C4-2B (cell line): ENCODE results near the gene SLC25A34.
A peak's percentile ranks its signal among the peaks of the same experiment; 100 is the strongest.

ENCODE experiments used
- H3K27ac ChIP-seq: fragments of 450-650 bp; 2 replicates; pipeline ENCODE4 v1.5.1; 2017
- ZFX ChIP-seq: fragments of 450-650 bp; IDR thresholded peaks from 2 replicates; pipeline ENCODE4 v1.6.1; 2017
- TF ChIP-seq, protein P1 (sequence below): fragments of 450-650 bp; conservative IDR thresholded peaks from 2 replicates; pipeline ENCODE4 v1.5.1; 2017; ENCODE audit warnings: mild to moderate bottlenecking

The SLC25A34 gene

DNA sequence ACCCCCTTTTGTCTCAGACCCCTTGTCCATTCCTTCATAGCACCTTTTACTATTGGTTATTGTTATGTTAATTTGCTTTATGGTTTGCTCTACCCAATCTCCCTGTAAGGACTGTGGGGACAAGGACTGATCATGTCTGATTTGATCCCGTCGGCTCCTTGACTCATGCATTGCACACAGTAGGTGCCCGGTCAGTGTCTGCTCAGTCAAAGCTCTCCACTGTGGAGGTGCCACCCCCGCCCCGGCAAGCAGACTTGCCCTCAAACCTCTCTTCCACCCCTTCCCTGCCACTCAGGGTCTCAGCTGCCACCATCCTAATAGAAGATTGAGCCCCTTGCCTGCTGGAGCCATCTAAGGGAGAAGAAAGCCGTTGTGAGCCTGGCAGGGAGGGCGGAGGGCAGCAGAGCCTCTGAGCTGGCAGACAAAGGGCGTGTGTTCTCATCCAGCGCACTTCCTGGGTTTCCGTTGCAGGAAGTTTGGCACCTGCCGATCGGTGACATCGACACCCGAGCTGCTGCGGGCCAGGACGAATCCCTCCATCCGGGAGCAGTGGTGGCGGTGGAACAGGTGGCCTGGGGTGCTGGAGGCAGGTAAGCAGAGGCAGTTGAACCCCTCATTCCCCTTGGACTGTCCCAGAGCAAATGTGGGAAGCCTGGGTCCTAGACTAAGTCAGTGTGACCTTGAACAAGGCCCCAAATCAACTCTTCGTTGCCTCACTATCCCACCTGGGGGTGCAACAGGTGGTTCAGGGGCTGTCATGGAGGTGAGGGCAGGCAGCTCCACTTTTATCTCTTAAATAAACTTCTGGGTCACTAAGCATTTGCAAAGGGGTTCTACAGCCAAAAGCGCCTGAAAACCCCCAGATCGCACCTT is 20.3 kb downstream of the SLC25A34 start:
- TF ChIP-seq, protein P1, sequence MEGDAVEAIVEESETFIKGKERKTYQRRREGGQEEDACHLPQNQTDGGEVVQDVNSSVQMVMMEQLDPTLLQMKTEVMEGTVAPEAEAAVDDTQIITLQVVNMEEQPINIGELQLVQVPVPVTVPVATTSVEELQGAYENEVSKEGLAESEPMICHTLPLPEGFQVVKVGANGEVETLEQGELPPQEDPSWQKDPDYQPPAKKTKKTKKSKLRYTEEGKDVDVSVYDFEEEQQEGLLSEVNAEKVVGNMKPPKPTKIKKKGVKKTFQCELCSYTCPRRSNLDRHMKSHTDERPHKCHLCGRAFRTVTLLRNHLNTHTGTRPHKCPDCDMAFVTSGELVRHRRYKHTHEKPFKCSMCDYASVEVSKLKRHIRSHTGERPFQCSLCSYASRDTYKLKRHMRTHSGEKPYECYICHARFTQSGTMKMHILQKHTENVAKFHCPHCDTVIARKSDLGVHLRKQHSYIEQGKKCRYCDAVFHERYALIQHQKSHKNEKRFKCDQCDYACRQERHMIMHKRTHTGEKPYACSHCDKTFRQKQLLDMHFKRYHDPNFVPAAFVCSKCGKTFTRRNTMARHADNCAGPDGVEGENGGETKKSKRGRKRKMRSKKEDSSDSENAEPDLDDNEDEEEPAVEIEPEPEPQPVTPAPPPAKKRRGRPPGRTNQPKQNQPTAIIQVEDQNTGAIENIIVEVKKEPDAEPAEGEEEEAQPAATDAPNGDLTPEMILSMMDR = no peak
- no peak for TF ChIP-seq ZFX
- H3K27ac ChIP-seq = peak overlapping the region; percentile 32; the same call in 1 of the 2 replicates

DNA sequence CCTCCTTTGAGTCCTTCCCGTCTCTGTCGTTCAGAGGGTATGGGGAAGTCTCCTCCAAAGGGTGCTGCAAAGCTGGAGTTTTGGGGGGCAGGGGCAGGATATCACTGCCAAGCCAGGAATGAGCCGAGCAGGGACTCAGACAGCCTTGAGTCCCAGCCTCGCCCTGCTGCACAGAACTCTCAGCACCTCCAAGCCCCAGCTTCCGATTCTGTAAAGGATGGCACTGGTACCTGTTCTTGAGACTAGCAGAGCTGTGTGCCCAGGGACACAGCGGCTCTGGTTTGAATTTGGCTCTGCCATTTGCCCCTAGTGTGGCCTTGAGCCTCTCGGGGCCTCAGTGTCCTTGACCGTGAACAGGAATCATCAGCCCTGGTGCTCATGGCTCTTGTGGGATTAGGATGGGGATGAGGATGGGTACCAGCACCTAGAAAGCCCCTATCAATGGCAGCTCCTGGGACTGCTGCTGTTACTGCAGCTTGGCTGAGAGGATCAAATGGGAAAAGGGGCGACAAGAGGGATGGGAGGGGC is 21.0 kb downstream of the SLC25A34 start:
- no peak overlapping the region; the same call in 1 of the 2 replicates for H3K27ac ChIP-seq
- TF ChIP-seq, protein P1 = no peak
- TF ChIP-seq ZFX = no peak

DNA sequence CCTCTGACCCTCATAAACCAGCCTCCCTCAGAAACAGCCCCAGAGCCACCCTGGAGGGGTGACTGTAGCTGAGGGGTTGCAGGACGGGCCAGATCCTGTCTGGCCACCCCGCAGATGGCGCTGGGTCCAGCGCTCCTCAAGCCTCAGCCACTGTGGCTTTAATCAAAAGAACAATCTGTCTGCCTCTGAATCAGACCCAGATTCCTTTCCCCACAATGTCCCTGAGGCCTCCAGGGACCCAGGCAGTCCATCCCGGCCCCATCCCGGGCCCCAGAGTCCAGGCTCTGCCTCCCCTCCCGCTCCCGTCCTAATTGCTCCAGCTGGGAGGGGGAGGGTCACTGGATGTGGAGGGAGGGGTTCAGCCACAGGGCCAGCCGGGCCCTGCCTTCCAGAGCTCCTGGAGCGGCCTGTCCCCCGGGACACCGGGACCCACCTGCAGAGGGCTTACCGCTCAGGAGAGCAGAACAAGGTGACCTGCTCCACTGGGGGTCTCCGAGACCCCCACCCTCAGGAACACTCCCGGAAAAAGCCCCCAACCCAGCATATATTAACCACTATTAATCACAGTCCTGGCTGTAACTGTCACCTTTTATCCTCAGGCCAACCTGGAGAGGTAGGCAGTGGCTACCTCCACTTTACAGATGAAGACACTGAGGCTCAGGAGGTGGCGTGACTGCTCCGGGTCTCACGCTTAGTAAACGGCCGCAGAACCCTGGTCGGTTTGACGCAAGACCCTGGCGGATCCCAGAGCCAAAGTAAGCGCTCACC is 21.7 kb downstream of the SLC25A34 start:
- no peak overlapping the region for H3K27ac ChIP-seq
- no peak for TF ChIP-seq ZFX
- TF ChIP-seq, protein P1 = no peak

DNA sequence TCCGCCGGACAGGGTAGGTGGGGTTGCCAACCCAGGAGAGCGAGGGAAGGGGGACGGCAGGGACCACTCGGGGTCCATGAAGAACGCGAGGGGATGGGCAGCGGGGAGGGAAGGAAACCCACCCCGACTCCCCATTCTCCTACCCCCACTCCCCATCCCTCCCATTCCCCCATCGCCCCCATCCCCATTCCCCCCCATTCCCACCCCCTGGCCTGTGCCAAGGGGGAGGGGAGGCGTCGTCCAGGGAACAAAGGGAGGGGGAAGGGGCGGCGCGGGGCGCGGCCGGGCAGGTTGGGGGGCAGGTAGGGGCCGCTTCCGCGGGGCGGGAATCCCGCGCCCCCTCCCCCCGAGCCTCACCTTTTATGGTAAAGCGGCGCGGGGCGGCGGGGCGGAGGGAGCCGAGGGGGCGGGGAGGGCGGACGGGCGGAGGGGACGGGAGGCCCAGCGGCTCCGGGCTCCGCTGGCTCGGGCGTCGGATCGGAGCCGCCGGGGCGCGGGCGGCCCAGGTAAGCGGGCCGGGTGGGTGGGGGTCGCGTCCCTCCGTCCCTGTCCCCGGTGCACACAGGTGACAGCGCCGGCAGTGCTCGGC is 22.4 kb downstream of the SLC25A34 start, which contains the start of gene FBLIM1:
Gene FBLIM1 (plus strand): TSS at position 453 of the 589 bp plus-strand sequence. CDS start 6,189 bp downstream, outside the sequence.
- H3K27ac ChIP-seq = peak within 1 kb of the TSS; percentile 58

DNA sequence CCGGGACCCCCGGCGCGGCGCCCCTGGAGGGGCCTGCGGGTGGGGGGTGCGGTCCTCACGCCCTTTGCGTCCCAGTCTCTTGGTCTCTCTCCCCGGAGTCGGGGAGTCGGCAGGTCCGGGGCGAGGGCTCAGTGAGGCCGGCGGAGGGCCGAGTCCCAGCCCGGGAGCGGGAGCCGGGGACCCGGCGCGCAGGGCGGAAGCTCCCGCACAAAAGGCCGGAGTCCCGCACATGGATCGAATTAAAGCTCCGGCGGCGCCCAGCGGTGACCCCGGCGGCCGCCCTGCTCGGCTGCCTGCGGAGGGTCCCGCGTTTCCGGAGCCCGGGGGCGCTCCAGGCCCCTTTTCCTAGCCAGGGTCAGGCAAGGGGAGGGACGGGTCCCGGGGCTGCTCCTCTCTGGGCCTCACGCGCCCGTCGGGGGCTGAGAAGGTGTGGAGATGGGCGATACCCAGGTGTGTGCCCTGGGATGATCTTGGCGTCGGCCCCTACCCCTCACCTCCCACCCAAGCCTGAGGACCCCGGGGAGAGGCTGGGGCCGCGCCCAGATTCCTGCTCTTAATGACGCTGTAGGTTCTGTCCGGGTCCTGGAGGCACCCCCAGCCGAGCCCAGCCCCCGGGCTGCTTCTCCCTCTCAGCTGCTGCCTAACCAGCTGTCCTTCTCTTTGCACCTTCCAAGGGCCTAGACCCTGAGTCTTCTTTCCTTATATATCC is 23.0 kb downstream of the SLC25A34 start:
- peak overlapping the region; percentile 58 for H3K27ac ChIP-seq
- TF ChIP-seq, protein P1 = no peak
- 0 out of 2 replicates have a peak, but pooled peaks have one; percentile 44 for TF ChIP-seq ZFX

More for the DNA sequence above, 22.4 kb downstream of the SLC25A34 start, which contains the start of gene FBLIM1:
- TF ChIP-seq, protein P1 = no peak
- TF ChIP-seq ZFX = no peak

DNA sequence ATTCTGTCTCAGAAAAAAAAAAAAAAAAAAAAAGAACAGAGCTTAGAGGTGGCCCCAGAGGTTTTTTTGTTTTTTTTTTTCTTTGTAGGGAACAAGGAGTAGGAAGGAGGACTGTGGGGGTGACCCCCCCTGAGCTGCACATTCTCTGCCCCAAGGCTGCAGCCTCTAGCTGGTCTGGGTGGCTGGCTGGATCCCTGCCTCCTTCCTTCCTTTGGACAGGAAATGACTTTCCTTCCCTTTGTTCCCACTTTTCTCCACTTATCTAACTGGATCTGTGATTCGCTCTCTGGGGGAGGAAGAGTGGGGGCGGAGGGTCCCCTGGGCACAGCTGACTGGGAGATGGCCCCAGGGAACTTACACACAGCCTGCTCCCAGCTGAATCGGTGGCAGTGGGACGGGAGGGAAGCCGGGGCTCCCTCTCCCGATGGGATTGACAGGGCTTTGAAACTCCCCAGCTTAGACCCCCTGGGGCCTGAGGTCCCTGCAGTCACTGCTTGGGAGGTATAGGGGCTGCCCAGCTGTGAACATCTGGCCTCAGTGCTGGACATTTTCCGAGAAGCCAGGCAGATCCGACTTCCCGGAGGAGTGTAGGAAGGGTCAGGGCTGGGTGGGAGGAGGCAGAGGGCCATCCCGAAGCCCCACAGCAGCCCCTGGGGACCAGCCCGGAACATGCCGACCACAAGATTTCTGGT is 24.6 kb downstream of the SLC25A34 start:
- no peak overlapping the region for H3K27ac ChIP-seq
- no peak for TF ChIP-seq ZFX
- TF ChIP-seq, protein P1 = no peak
